Lower leg skin (tissue), 3 donors: ENCODE data around the gene MRPS9.

Source experiments
- CTCF ChIP-seq, 3 donors: fragments of 450-650 bp; IDR thresholded peaks; one replicate each; pipeline ENCODE4 v1.5.1; 2016; ENCODE audit warnings: antibody characterized with exemption in 3 of 3, mild to moderate bottlenecking in 3 of 3, moderate library complexity in 2 of 3
- POLR2A ChIP-seq, 2 donors: fragments of 450-650 bp; IDR thresholded peaks; one replicate each; pipeline ENCODE4 v1.6.1; 2016 to 2017; ENCODE audit warnings: antibody characterized with exemption in 2 of 2, mild to moderate bottlenecking in 1 of 2, moderate library complexity in 1 of 2

GRCh38 chr2:105032476-105032875, 5.4 kb upstream of the MRPS9 start:
- no peak for TF ChIP-seq CTCF (IDR thresholded peaks at IDR 0.05)
- TF ChIP-seq POLR2A (IDR thresholded peaks at IDR 0.05): no peak
